Activated naive CD8-positive, alpha-beta T cell (primary cell): Measurements from ENCODE around the gene TLR1.
"Not testable (repeated sequence)": the region's sequence is repeated elsewhere in the genome, so short reads cannot be mapped to it uniquely, and the experiment has no call there.

Experiments
- H3K27ac Mint-ChIP-seq: one replicate; pipeline ENCODE4 v1.8.0; 2021; ENCODE audit warnings: mixed read lengths
- H3K27me3 Mint-ChIP-seq: one replicate; pipeline ENCODE4 v1.8.0; 2021; ENCODE audit warnings: mixed read lengths
- H3K36me3 Mint-ChIP-seq: one replicate; pipeline ENCODE4 v1.8.0; 2021; ENCODE audit warnings: mixed read lengths
- H3K4me1 Mint-ChIP-seq: one replicate; pipeline ENCODE4 v1.8.0; 2021; ENCODE audit warnings: low read depth, mixed read lengths
- H3K4me3 Mint-ChIP-seq: one replicate; pipeline ENCODE4 v1.8.0; 2021; ENCODE audit warnings: mild to moderate bottlenecking, mixed read lengths
- H3K9me3 Mint-ChIP-seq: one replicate; pipeline ENCODE4 v1.8.0; 2021; ENCODE audit warnings: low read depth, mixed read lengths

Gene TLR1

GRCh38 chr4:38774181-38774955 is 30.2 kb downstream of the TLR1 start:
- no peak overlapping the region for H3K4me3 Mint-ChIP-seq
- peaks cover 5% of the 10 kb centered on the region for H3K27me3 Mint-ChIP-seq
- peaks cover 10% of the 10 kb centered on the region for H3K9me3 Mint-ChIP-seq
- peaks cover 8% of the 10 kb centered on the region for H3K36me3 Mint-ChIP-seq
- no peak overlapping the region for H3K27ac Mint-ChIP-seq
- H3K4me1 Mint-ChIP-seq, result no peaks in the 10 kb centered on the region

DNA sequence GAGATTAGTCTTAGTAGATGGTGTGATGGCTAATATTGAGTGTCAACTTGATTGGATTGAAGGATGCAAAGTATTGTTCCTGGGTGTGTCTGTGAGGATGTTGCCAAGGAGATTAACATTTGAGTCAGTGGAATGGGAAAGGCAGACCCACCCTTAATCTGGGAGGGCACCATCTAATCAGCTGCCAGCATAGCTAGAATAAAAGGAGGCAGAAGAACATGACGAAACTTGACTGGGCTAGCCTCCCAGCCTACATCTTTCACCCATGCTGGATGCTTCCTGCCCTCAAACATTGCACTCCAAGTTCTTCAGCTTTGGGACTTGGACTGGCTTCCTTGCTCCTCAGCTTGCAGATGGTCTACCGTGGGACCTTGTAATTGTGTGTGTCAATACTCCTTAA is 34.3 kb downstream of the TLR1 start:
- not testable (repeated sequence) for H3K27me3 Mint-ChIP-seq, H3K4me3 Mint-ChIP-seq, H3K4me1 Mint-ChIP-seq, H3K9me3 Mint-ChIP-seq, H3K27ac Mint-ChIP-seq, H3K36me3 Mint-ChIP-seq

GRCh38 chr4:38769857-38770256 is 34.7 kb downstream of the TLR1 start:
- peaks cover 10% of the 10 kb centered on the region for H3K9me3 Mint-ChIP-seq
- no peak overlapping the region for H3K27ac Mint-ChIP-seq
- H3K27me3 Mint-ChIP-seq, result peaks cover 1% of the 10 kb centered on the region
- H3K4me1 Mint-ChIP-seq, result no peaks in the 10 kb centered on the region
- H3K36me3 Mint-ChIP-seq, result peaks cover 8% of the 10 kb centered on the region
- no peak overlapping the region for H3K4me3 Mint-ChIP-seq

GRCh38 chr4:38769441-38769840 is 35.1 kb downstream of the TLR1 start:
- H3K36me3 Mint-ChIP-seq, result peaks cover 5% of the 10 kb centered on the region
- H3K27ac Mint-ChIP-seq, result no peak overlapping the region
- peaks cover 7% of the 10 kb centered on the region for H3K9me3 Mint-ChIP-seq
- H3K4me1 Mint-ChIP-seq, result no peaks in the 10 kb centered on the region
- no peak overlapping the region for H3K4me3 Mint-ChIP-seq
- no peaks in the 10 kb centered on the region for H3K27me3 Mint-ChIP-seq

- Mint-ChIP-seq H3K4me3 (no peak overlapping the region), H3K9me3 (peaks cover 4% of the 10 kb centered on the region), H3K4me1 (no peaks in the 10 kb centered on the region), H3K36me3 (peaks cover 2% of the 10 kb centered on the region), H3K27me3 (no peaks in the 10 kb centered on the region), H3K27ac (no peak overlapping the region)
Measured at GRCh38 chr4:38768968-38769394, 35.6 kb downstream of the TLR1 start.

- H3K27ac Mint-ChIP-seq, H3K9me3 Mint-ChIP-seq, H3K36me3 Mint-ChIP-seq, H3K4me3 Mint-ChIP-seq, H3K4me1 Mint-ChIP-seq, H3K27me3 Mint-ChIP-seq: not testable (repeated sequence)
Measured at GRCh38 chr4:38766940-38767339, 37.7 kb downstream of the TLR1 start.

GRCh38 chr4:38765382-38765781 is 39.2 kb downstream of the TLR1 start:
- Mint-ChIP-seq H3K27me3 (no peaks in the 10 kb centered on the region), H3K36me3 (no peaks in the 10 kb centered on the region), H3K27ac (no peak overlapping the region), H3K4me1 (peaks cover 10% of the 10 kb centered on the region), H3K9me3 (no peaks in the 10 kb centered on the region), H3K4me3 (no peak overlapping the region)

- Mint-ChIP-seq H3K27ac (no peak overlapping the region), H3K27me3 (no peaks in the 10 kb centered on the region), H3K4me1 (peaks cover 10% of the 10 kb centered on the region), H3K4me3 (no peak overlapping the region), H3K9me3 (no peaks in the 10 kb centered on the region), H3K36me3 (no peaks in the 10 kb centered on the region)
Measured at GRCh38 chr4:38764277-38764676, 40.3 kb downstream of the TLR1 start.

DNA sequence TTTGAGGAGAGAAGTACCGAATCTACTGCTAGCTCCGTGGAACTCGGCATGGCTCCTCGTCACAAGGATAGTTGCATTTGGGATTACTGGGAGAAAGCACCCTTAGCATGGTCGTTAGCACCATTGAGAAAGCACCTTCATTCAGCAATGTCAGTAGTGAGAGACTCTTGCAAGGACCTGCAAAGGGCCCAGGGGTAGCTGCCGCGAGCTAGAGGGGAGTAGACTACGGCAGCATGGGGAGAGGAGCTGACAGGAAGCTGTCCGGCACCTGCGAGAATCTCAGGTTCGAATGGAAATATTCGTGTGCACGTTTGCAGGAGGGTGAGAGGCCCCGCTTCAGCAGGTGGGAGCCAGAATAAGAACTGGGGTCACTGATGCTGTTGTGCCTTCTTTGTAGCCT is 42.0 kb downstream of the TLR1 start:
- Mint-ChIP-seq H3K9me3 (no peaks in the 10 kb centered on the region), H3K4me1 (peaks cover 10% of the 10 kb centered on the region), H3K27ac (no peak overlapping the region)

DNA sequence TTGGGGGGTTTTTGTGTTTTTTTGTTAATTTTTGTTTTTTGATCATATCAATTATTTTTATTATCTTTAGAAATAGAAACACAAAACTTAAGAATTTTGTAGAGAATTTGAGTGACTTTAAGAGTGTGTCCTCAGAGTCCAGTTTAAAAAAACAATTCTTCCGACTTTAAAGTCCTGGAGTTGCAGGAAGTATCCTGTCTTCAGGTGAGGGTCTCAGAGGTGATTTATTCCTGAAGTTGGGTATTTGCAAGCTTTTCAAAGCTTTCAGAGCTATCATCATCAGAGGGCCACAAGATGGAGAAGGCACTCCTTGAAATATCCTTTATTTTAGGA is 44.8 kb downstream of the TLR1 start:
- Mint-ChIP-seq H3K9me3 (no peaks in the 10 kb centered on the region), H3K4me1 (peaks cover 10% of the 10 kb centered on the region), H3K36me3 (no peaks in the 10 kb centered on the region), H3K4me3 (no peak overlapping the region), H3K27me3 (no peaks in the 10 kb centered on the region), H3K27ac (no peak overlapping the region)

More for the DNA sequence above, 42.0 kb downstream of the TLR1 start:
- Mint-ChIP-seq H3K36me3 (no peaks in the 10 kb centered on the region), H3K4me3 (no peak overlapping the region), H3K27me3 (no peaks in the 10 kb centered on the region)

- no peaks in the 10 kb centered on the region for H3K36me3 Mint-ChIP-seq
- H3K27ac Mint-ChIP-seq, result no peak overlapping the region
- H3K27me3 Mint-ChIP-seq, result no peaks in the 10 kb centered on the region
- no peak overlapping the region for H3K4me3 Mint-ChIP-seq
- H3K9me3 Mint-ChIP-seq, result no peaks in the 10 kb centered on the region
- peaks cover 10% of the 10 kb centered on the region for H3K4me1 Mint-ChIP-seq
Measured at GRCh38 chr4:38759113-38759789, 45.3 kb downstream of the TLR1 start.

DNA sequence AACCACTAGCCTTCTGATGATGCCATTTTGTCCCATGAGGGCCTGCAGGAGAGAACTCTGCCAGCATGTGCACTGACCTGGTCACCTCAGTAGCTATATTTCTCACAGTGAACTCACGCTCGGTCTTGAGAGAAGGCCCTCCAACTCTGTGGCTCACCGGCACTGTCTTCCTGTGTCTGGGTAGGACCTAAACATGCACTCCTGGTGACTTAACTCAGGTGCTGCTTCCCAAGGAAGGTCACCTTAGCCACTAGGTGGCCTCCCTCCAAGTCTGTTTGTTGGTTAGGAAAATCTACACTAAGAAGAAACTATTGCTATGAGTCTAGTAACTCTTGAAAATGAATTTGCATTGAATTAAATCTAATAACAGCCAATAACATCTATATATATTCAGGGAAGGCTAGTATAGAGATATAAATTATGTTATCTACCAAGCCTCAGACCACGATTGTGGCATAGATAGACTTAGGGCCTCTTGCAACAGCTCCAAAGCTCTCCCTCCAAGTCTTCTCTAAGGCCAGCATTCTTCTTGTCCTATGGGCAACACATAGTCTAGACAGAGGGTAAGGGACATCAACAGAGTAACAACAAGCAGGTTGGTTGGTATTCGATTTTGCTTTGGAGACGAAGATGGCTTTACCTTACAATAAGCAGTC is 46.5 kb downstream of the TLR1 start:
- Mint-ChIP-seq H3K4me1 (peaks cover 10% of the 10 kb centered on the region), H3K27ac (no peak overlapping the region), H3K27me3 (no peaks in the 10 kb centered on the region), H3K9me3 (no peaks in the 10 kb centered on the region), H3K36me3 (no peaks in the 10 kb centered on the region), H3K4me3 (no peak overlapping the region)

- peaks cover 1% of the 10 kb centered on the region for H3K4me1 Mint-ChIP-seq
- H3K27ac Mint-ChIP-seq, result no peak overlapping the region
- H3K4me3 Mint-ChIP-seq, result no peak overlapping the region
- no peaks in the 10 kb centered on the region for H3K27me3 Mint-ChIP-seq
- H3K9me3 Mint-ChIP-seq, result peaks cover 1% of the 10 kb centered on the region
- peaks cover 3% of the 10 kb centered on the region for H3K36me3 Mint-ChIP-seq
Measured at GRCh38 chr4:38752941-38753806, 51.4 kb downstream of the TLR1 start.

DNA sequence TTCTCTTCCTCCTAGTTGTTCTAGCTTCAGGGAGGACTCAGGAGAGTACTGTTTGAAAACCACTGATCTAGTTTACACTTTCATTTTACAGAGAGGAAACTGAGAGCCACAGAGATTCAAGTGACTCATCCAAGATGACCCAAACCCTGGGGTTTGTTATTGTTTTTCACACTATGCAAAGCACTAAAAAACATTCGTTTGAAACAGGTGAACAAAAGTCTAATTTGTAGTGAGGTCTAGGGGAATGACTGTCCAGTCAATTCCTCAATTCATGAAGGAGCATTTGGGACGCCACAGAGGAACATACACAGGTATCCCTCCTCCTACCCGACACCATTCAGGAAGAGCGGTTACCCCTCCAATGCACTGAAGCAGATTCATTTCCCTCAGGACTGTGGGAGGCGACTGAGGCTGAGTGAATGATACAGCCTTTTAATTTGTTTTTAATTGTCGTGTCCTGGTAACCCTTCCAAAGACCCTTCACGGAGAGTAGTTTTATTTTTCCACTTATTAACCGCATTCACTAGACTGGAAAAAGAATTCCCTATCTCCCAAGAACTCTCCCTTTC is 52.1 kb downstream of the TLR1 start:
- no peak overlapping the region for H3K4me3 Mint-ChIP-seq
- no peaks in the 10 kb centered on the region for H3K27me3 Mint-ChIP-seq
- peaks cover 1% of the 10 kb centered on the region for H3K4me1 Mint-ChIP-seq
- H3K9me3 Mint-ChIP-seq, result peaks cover 4% of the 10 kb centered on the region
- peaks cover 5% of the 10 kb centered on the region for H3K36me3 Mint-ChIP-seq
- no peak overlapping the region for H3K27ac Mint-ChIP-seq
